ENCODE measurements around the gene BIRC6.

- TF ChIP-seq EZH2 (IDR thresholded peaks at IDR 0.05; ENCODE audit: low read length, missing control alignments) (no peak), CTCF (conservative IDR thresholded peaks at IDR 0.05 in 1 of 2, IDR thresholded peaks at IDR 0.05 in 1 of 2; ENCODE audit: low read depth in 1 of 2, low read length in 2 of 2) (no peak)
These were observed 6.8 kb downstream of the BIRC6 start for GRCh38 chr2:32363597-32363996.

Measured in fibroblast of lung (primary cell).